ENCODE data around the gene PTCD2. TPM values are rescaled to one million over a fixed set of nuclear protein-coding genes. Genes with fewer than 3 reads are reported as not detected.

PTCD2 gene
- total RNA-seq, 4 donors from 2014 or later: 3.5 to 7.1 (median 5.8) TPM

GRCh38 chr5:72394688-72395087 is 74.5 kb downstream of the PTCD2 start:
- intact Hi-C loops (cut with DNase I): no loop called here
- TF ChIP-seq POLR2A (IDR thresholded peaks at IDR 0.05; ENCODE audit: low read depth) (no peak), CTCF (IDR thresholded peaks at IDR 0.05) (peak in 2 of 3 experiments; percentile 23 to 28)
- Histone ChIP-seq H3K4me3 (no peak overlapping the region), H3K4me1 (peaks cover 23 to 34% (median 29%) of the 10 kb centered on the region in 4 donors), H3K27ac (replicated peaks in 1 of 4) (no peak overlapping the region), H3K9me3 (no peaks in the 10 kb centered on the region), H3K36me3 (no peaks in the 10 kb centered on the region), H3K27me3 (no peaks in the 10 kb centered on the region)
- DNase-seq (ENCODE audit: extremely low spot score): no peak
- 59% methylated on average over 2 of the region's 2 CpGs for WGBS

GRCh38 chr5:72397836-72398235 is 77.7 kb downstream of the PTCD2 start:
- no peak overlapping the region for H3K4me3 ChIP-seq
- H3K27ac ChIP-seq (replicated peaks in 1 of 4): no peak overlapping the region
- H3K4me1 ChIP-seq: peaks cover 12 to 21% (median 17%) of the 10 kb centered on the region in 4 donors
- peaks cover 0 to 20% (median 14%) of the 10 kb centered on the region in 4 donors for H3K9me3 ChIP-seq
- DNase-seq (ENCODE audit: extremely low spot score): no peak
- TF ChIP-seq POLR2AphosphoS5 (IDR thresholded peaks at IDR 0.05) (no peak), CTCF (IDR thresholded peaks at IDR 0.05) (no peak), POLR2A (IDR thresholded peaks at IDR 0.05; ENCODE audit: low read depth) (no peak), EP300 (IDR thresholded peaks at IDR 0.05) (no peak)
- WGBS: 79% methylated on average over 6 of the region's 6 CpGs
- H3K36me3 ChIP-seq: no peaks in the 10 kb centered on the region
- no peaks in the 10 kb centered on the region for H3K27me3 ChIP-seq
- intact Hi-C loops (cut with DNase I): no loop called here

- H3K4me3 ChIP-seq: no peak overlapping the region
- H3K36me3 ChIP-seq: no peaks in the 10 kb centered on the region
- no peak for TF ChIP-seq POLR2A (IDR thresholded peaks at IDR 0.05; ENCODE audit: low read depth)
- TF ChIP-seq POLR2AphosphoS5 (IDR thresholded peaks at IDR 0.05): no peak
- TF ChIP-seq CTCF (IDR thresholded peaks at IDR 0.05): no peak
- TF ChIP-seq EP300 (IDR thresholded peaks at IDR 0.05): no peak
- intact Hi-C loops (cut with DNase I): no loop called here
- no peak for DNase-seq (ENCODE audit: extremely low spot score)
- H3K27ac ChIP-seq (replicated peaks in 1 of 4): no peak overlapping the region
- WGBS: 0% methylated on average over 1 of the region's 1 CpG
- H3K9me3 ChIP-seq: peaks cover 0 to 20% (median 14%) of the 10 kb centered on the region in 4 donors
- H3K27me3 ChIP-seq: no peaks in the 10 kb centered on the region
- H3K4me1 ChIP-seq: peaks cover 11 to 19% (median 18%) of the 10 kb centered on the region in 4 donors
These were observed 80.8 kb downstream of the PTCD2 start for GRCh38 chr5:72400950-72401349.

GRCh38 chr5:72402381-72402890 is 82.3 kb downstream of the PTCD2 start:
- H3K27ac ChIP-seq (replicated peaks in 1 of 4): peak overlapping the region; percentile 53 to 76 (median 62)
- no peak for TF ChIP-seq POLR2AphosphoS5 (IDR thresholded peaks at IDR 0.05)
- TF ChIP-seq CTCF (IDR thresholded peaks at IDR 0.05): no peak
- no peak for TF ChIP-seq POLR2A (IDR thresholded peaks at IDR 0.05; ENCODE audit: low read depth)
- TF ChIP-seq EP300 (IDR thresholded peaks at IDR 0.05): no peak
- H3K4me3 ChIP-seq: no peak overlapping the region
- intact Hi-C loops (cut with DNase I): no loop called here
- H3K9me3 ChIP-seq: peaks cover 0 to 20% (median 14%) of the 10 kb centered on the region in 4 donors
- no peak for DNase-seq (ENCODE audit: extremely low spot score)
- WGBS: 26% methylated on average over 2 of the region's 2 CpGs
- H3K27me3 ChIP-seq: no peaks in the 10 kb centered on the region
- no peaks in the 10 kb centered on the region for H3K36me3 ChIP-seq
- H3K4me1 ChIP-seq: peaks cover 11 to 19% (median 18%) of the 10 kb centered on the region in 4 donors

Measured in esophagus muscularis mucosa (tissue), 4 donors.